C4-2B (cell line): ENCODE results near the gene SRRM2.

Experiments used
- CTCF ChIP-seq: fragments of 450-650 bp; conservative IDR thresholded peaks from 2 replicates; pipeline ENCODE4 v1.5.1; 2017; ENCODE audit warnings: mild to moderate bottlenecking
- ZFX ChIP-seq: fragments of 450-650 bp; IDR thresholded peaks from 2 replicates; pipeline ENCODE4 v1.6.1; 2017

DNA sequence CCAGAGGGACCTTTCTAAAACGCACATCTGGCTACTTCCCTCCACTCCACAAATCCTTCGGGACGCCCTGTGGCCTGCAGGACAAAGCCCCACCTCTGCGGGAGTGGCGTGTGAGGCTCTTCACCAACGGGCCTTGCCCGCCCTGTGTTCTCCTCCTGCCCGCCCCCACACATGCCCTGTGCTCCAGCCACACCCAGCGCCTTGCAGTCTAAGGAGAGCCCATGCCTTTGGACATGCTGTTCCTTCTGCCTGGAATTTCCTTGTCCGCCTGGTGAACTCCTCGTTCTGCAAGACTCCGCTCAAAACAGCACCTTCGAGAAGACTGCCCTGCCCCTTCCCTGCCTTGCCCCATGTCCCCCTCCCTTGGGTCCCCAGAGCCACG is 17.2 kb downstream of the SRRM2 start:
- TF ChIP-seq CTCF (no peak), ZFX (no peak)
